A673 (cell line): ENCODE results near the gene B3GALNT2. TPM values are rescaled to one million over a fixed set of nuclear protein-coding genes. Genes with fewer than 3 reads are reported as not detected.
"Not testable (repeated sequence)": the region's sequence is repeated elsewhere in the genome, so short reads cannot be mapped to it uniquely, and the experiment has no call there.

ENCODE experiments used
- BruUV-seq: library from RNA; stranded (reverse); fragments of 400-500 nt; replicated peaks from 2 replicates; lab custom pipeline; 2021; lab: Mats Ljungman, UMichigan
- CTCF ChIA-PET: fragments of 300-600 bp; sonication (Branson Sonifier 250); formaldehyde crosslinking; loops from one replicate; lab custom pipeline; 2022; ENCODE audit warnings: antibody characterized with exemption; lab: Charles Lee
- POLR2A ChIA-PET: fragments of 300-600 bp; sonication (Branson Sonifier 250); formaldehyde crosslinking; loops from one replicate; lab custom pipeline; 2022; ENCODE audit warnings: antibody characterized with exemption; ENCODE audit not compliant: low non-redundant PET; lab: Charles Lee
- DNase-seq: peaks from one replicate; pipeline ENCODE4 v3.0.0-alpha.2; 2015; ENCODE audit warnings: low spot score
- H3K27ac ChIP-seq: fragments of 200-600 bp; sonication (generic); 2 replicates; pipeline ENCODE4 v1.5.1; 2016; ENCODE audit warnings: mixed run types, low read depth, mild to moderate bottlenecking, mixed read lengths, antibody characterized with exemption, low read length; ENCODE audit not compliant: poor library complexity, severe bottlenecking
- H3K27me3 ChIP-seq: fragments of 200-600 bp; sonication (generic); replicated peaks from 2 replicates; pipeline ENCODE4 v1.6.1; 2017; ENCODE audit warnings: mixed run types, low read depth, mild to moderate bottlenecking, mixed read lengths, antibody characterized with exemption, low read length; ENCODE audit not compliant: insufficient read depth, poor library complexity
- H3K36me3 ChIP-seq: fragments of 200-600 bp; sonication (generic); 2 replicates; pipeline ENCODE4 v1.6.1; 2016; ENCODE audit warnings: mixed run types, mild to moderate bottlenecking, mixed read lengths, antibody characterized with exemption, low read length; ENCODE audit not compliant: insufficient read depth, poor library complexity, severe bottlenecking
- H3K4me1 ChIP-seq: fragments of 200-600 bp; sonication (generic); 2 replicates; pipeline ENCODE4 v1.6.1; 2017; ENCODE audit warnings: mixed run types, mild to moderate bottlenecking, mixed read lengths, antibody characterized with exemption, low read length; ENCODE audit not compliant: insufficient read depth, poor library complexity, severe bottlenecking
- H3K4me3 ChIP-seq: fragments of 200-600 bp; sonication (generic); 2 replicates; pipeline ENCODE4 v1.5.1; 2016; ENCODE audit warnings: low read depth, mixed run types, mild to moderate bottlenecking, mixed read lengths, low read length; ENCODE audit not compliant: poor library complexity, severe bottlenecking
- H3K9me3 ChIP-seq: fragments of 200-600 bp; sonication (generic); 2 replicates; pipeline ENCODE4 v1.6.1; 2016; ENCODE audit warnings: mixed run types, low read depth, mild to moderate bottlenecking, mixed read lengths, antibody characterized with exemption, low read length; ENCODE audit not compliant: poor library complexity, severe bottlenecking
- EZH2 ChIP-seq: fragments of 200-600 bp; sonication (generic); IDR thresholded peaks from 2 replicates; pipeline ENCODE4 v1.6.1; 2017; ENCODE audit warnings: borderline replicate concordance, low read depth, mild to moderate bottlenecking, mixed read lengths, antibody characterized with exemption, low read length; ENCODE audit not compliant: poor library complexity, severe bottlenecking
- intact Hi-C: fragments of 100-400 bp; cut with micrococcal nuclease; formaldehyde crosslinking; loops from one replicate; pipeline ENCODE4 v1.10.0; 2022; ENCODE audit not compliant: unreplicated experiment
- total RNA-seq: library from RNA; stranded (reverse); gene quantifications from 2 replicates; pipeline ENCODE4 v1.2.3, GENCODE V29; 2021
- TF ChIP-seq, protein P1 (sequence below): fragments of 300-800, 200-600 bp; sonication (generic); conservative IDR thresholded peaks from 2 replicates; pipeline ENCODE4 v1.5.1; 2017; ENCODE audit warnings: low read depth, mild to moderate bottlenecking, antibody characterized with exemption, low read length, moderate library complexity, mixed read lengths

B3GALNT2 gene
- total RNA-seq, 1 experiment from 2014 or later, result 18.6 TPM

DNA sequence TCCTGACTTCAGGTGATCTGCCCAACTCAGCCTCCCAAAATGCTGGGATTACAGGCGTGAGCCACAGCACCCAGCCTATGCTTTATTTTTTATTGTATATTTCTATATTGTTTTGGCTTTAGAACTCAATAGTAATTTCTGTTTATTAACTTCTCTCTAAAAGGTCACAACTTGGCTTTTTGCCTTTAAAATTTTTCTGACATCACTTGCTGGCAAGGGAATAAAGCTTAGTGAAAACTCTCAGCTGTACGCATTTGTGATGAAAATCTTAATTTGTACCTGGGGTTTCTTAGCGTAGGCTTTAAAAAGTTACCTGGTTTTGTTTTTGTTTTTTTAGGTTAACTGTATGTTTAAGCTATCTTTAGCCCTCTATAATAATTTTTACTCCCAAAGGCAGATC lies 36.2 kb downstream of the B3GALNT2 start:
- Histone ChIP-seq H3K9me3 (no peaks in the 10 kb centered on the region), H3K27ac (no peak overlapping the region), H3K4me1 (no peaks in the 10 kb centered on the region), H3K4me3 (no peak overlapping the region), H3K27me3 (no peaks in the 10 kb centered on the region), H3K36me3 (peaks cover 4% of the 10 kb centered on the region)
- intact Hi-C loops, result no loop called here
- ChIA-PET CTCF (no interaction called here), POLR2A (no interaction called here)
- no peak for DNase-seq
- BruUV-seq, result no TSS peak
- TF ChIP-seq, protein P1, sequence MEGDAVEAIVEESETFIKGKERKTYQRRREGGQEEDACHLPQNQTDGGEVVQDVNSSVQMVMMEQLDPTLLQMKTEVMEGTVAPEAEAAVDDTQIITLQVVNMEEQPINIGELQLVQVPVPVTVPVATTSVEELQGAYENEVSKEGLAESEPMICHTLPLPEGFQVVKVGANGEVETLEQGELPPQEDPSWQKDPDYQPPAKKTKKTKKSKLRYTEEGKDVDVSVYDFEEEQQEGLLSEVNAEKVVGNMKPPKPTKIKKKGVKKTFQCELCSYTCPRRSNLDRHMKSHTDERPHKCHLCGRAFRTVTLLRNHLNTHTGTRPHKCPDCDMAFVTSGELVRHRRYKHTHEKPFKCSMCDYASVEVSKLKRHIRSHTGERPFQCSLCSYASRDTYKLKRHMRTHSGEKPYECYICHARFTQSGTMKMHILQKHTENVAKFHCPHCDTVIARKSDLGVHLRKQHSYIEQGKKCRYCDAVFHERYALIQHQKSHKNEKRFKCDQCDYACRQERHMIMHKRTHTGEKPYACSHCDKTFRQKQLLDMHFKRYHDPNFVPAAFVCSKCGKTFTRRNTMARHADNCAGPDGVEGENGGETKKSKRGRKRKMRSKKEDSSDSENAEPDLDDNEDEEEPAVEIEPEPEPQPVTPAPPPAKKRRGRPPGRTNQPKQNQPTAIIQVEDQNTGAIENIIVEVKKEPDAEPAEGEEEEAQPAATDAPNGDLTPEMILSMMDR, result no peak
- no peak for TF ChIP-seq EZH2

DNA sequence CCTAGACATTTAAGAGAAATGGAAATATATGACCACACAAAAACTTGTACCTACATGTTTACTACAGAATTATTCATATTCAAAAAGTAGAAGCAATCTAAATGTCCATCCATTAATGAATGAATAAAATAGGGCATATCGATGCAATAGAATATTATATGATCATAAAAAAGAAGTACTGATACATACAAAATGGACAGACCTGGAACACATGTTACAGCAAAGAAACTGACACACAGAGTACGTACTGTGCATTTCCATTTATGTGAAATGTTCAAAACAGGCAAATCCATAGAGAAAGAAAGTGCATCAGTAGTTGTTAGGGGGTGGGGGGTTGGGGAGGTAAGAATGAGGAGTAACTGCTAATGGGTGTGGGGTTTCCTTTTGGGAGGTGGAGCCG lies 39.2 kb downstream of the B3GALNT2 start:
- TF ChIP-seq EZH2, result no peak
- TF ChIP-seq, protein P1, result no peak
- Histone ChIP-seq H3K4me1 (no peaks in the 10 kb centered on the region), H3K27me3 (no peaks in the 10 kb centered on the region), H3K27ac (no peak overlapping the region), H3K36me3 (peaks cover 4% of the 10 kb centered on the region), H3K4me3 (no peak overlapping the region), H3K9me3 (no peaks in the 10 kb centered on the region)
- POLR2A ChIA-PET, result no interaction called here
- DNase-seq, result no peak
- no TSS peak for BruUV-seq
- CTCF ChIA-PET, result no interaction called here
- intact Hi-C loops, result no loop called here

DNA sequence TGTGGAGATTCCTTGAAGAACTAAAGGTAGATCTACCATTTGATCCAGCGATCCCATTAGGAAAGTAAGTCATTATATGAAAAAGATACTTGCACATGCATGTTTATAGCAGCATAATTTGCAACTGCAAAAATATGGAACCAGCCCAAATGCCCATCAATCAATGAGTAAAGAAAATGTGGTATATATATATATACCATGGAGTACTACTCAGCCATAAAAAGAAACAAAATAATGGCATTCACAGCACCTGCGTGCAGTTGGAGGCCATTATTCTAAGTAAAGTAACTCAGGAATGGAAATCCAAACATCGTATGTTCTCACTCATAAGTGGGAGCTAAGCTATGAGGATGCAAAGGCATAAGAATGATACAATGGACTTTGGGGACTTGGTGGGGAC lies 41.4 kb downstream of the B3GALNT2 start:
- POLR2A ChIA-PET, H3K36me3 ChIP-seq, H3K27me3 ChIP-seq, CTCF ChIA-PET, H3K4me3 ChIP-seq, H3K4me1 ChIP-seq, H3K9me3 ChIP-seq, H3K27ac ChIP-seq, intact Hi-C loops, DNase-seq, BruUV-seq: not testable (repeated sequence)

DNA sequence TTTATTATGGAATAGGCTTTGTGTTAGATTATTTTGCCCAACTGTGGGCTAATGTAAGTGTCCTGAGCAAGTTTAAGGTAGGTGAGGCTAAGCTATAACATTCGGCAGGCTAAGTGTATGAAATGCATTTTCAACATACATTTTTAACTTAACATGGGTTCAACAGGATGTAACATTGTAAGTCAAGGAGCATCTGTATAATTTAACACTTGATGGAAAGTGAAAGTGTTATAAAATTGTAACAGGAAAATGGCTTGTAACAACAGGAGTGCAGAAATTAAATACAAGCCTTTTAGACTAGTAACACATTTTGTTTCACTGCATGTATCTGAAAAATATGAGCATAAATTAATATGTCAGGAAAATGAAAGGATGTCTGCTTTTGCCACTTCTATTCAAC lies 42.3 kb downstream of the B3GALNT2 start:
- H3K36me3 ChIP-seq, result peaks cover 4% of the 10 kb centered on the region
- no peaks in the 10 kb centered on the region for H3K9me3 ChIP-seq
- CTCF ChIA-PET, result no interaction called here
- DNase-seq, result no peak
- no TSS peak for BruUV-seq
- H3K4me1 ChIP-seq, result no peaks in the 10 kb centered on the region
- TF ChIP-seq, protein P1, result no peak
- TF ChIP-seq EZH2, result no peak
- POLR2A ChIA-PET, result no interaction called here
- intact Hi-C loops, result no loop called here
- H3K4me3 ChIP-seq, result no peak overlapping the region
- no peaks in the 10 kb centered on the region for H3K27me3 ChIP-seq
- no peak overlapping the region for H3K27ac ChIP-seq
